IPS-20b (cell line): ENCODE results near the gene BCKDHB.

Experiments used
- H3K27ac ChIP-seq: one replicate; pipeline ENCODE4 v1.5.1; 2013; ENCODE audit warnings: low read length
- H3K27me3 ChIP-seq: 2 replicates; pipeline ENCODE4 v1.6.1; 2013; ENCODE audit warnings: mild to moderate bottlenecking, low read length, inconsistent platforms; ENCODE audit not compliant: insufficient read depth
- H3K36me3 ChIP-seq: 2 replicates; pipeline ENCODE4 v1.6.1; 2013; ENCODE audit warnings: low read depth, mild to moderate bottlenecking, inconsistent platforms, low read length, moderate library complexity; ENCODE audit not compliant: insufficient read depth
- H3K4me1 ChIP-seq: 2 replicates; pipeline ENCODE4 v1.6.1; 2013; ENCODE audit warnings: mild to moderate bottlenecking, control low read depth, inconsistent platforms, low read length, moderate library complexity; ENCODE audit not compliant: insufficient read depth
- H3K4me3 ChIP-seq: 2 replicates; pipeline ENCODE4 v1.5.1; 2013; ENCODE audit warnings: mild to moderate bottlenecking, low read length, inconsistent platforms
- H3K9ac ChIP-seq: 2 replicates; pipeline ENCODE4 v1.6.1; 2013; ENCODE audit warnings: low read depth, mild to moderate bottlenecking, inconsistent platforms, low read length, moderate library complexity
- H3K9me3 ChIP-seq: 2 replicates; pipeline ENCODE4 v1.6.1; 2013; ENCODE audit warnings: mild to moderate bottlenecking, low read depth, low read length, inconsistent platforms; ENCODE audit not compliant: insufficient read depth

Gene BCKDHB

GRCh38 chr6:80154160-80154559 lies 47.7 kb downstream of the BCKDHB start:
- Histone ChIP-seq H3K27me3 (no peaks in the 10 kb centered on the region), H3K9me3 (no peaks in the 10 kb centered on the region), H3K27ac (no peak overlapping the region), H3K4me1 (peaks cover 4% of the 10 kb centered on the region; the same call in 1 of the 2 replicates), H3K36me3 (no peaks in the 10 kb centered on the region), H3K9ac (no peak overlapping the region), H3K4me3 (no peak overlapping the region)

- Histone ChIP-seq H3K27me3 (no peaks in the 10 kb centered on the region), H3K9me3 (no peaks in the 10 kb centered on the region), H3K4me1 (peaks cover 4% of the 10 kb centered on the region; the same call in 1 of the 2 replicates), H3K9ac (no peak overlapping the region), H3K4me3 (no peak overlapping the region), H3K36me3 (no peaks in the 10 kb centered on the region), H3K27ac (no peak overlapping the region)
Measured at GRCh38 chr6:80156221-80156620, 49.8 kb downstream of the BCKDHB start.

- Histone ChIP-seq H3K4me3 (no peak overlapping the region), H3K9ac (no peak overlapping the region), H3K36me3 (no peaks in the 10 kb centered on the region), H3K27me3 (no peaks in the 10 kb centered on the region), H3K27ac (no peak overlapping the region), H3K9me3 (no peaks in the 10 kb centered on the region), H3K4me1 (no peaks in the 10 kb centered on the region)
Measured at GRCh38 chr6:80158478-80158989, 52.1 kb downstream of the BCKDHB start.

DNA sequence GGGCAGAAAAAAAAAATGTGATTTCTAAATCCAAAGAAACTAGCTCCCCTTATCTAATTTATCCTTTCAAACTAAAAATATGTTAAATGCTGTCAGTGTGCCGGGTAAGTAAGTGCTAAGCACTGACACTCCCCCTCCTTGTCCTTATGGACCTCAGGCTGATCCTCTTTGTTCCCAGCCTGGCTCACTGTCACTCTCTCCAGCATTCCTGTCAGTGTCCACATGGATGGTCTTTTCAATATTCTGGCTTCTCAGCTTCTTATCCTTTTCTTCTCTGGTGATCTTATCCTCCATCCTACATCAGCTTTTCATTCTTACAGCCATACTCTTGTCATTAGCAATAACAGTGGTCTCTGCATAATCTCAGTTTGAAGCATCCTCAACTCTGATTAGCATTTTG lies 55.0 kb downstream of the BCKDHB start:
- peaks cover 4% of the 10 kb centered on the region; the same call in 1 of the 2 replicates for H3K4me1 ChIP-seq
- H3K36me3 ChIP-seq: no peaks in the 10 kb centered on the region
- no peak overlapping the region for H3K4me3 ChIP-seq
- no peak overlapping the region for H3K9ac ChIP-seq
- H3K27me3 ChIP-seq: no peaks in the 10 kb centered on the region
- no peak overlapping the region for H3K27ac ChIP-seq
- no peaks in the 10 kb centered on the region for H3K9me3 ChIP-seq

- no peak overlapping the region for H3K9ac ChIP-seq
- no peaks in the 10 kb centered on the region for H3K9me3 ChIP-seq
- peaks cover 4% of the 10 kb centered on the region; the same call in 1 of the 2 replicates for H3K4me1 ChIP-seq
- no peak overlapping the region for H3K4me3 ChIP-seq
- 0 out of 2 replicates have a peak, but pooled peaks cover 4% of the 10 kb centered on the region for H3K36me3 ChIP-seq
- no peak overlapping the region for H3K27ac ChIP-seq
- no peaks in the 10 kb centered on the region for H3K27me3 ChIP-seq
Measured at GRCh38 chr6:80163754-80164187, 57.3 kb downstream of the BCKDHB start.

GRCh38 chr6:80165143-80165542 lies 58.7 kb downstream of the BCKDHB start:
- Histone ChIP-seq H3K27ac (no peak overlapping the region), H3K4me1 (peaks cover 4% of the 10 kb centered on the region; the same call in 1 of the 2 replicates)

GRCh38 chr6:80165819-80166218 lies 59.3 kb downstream of the BCKDHB start:
- no peaks in the 10 kb centered on the region for H3K27me3 ChIP-seq
- no peaks in the 10 kb centered on the region for H3K9me3 ChIP-seq
- H3K4me3 ChIP-seq: no peak overlapping the region
- H3K27ac ChIP-seq: no peak overlapping the region
- peaks cover 4% of the 10 kb centered on the region; the same call in 1 of the 2 replicates for H3K4me1 ChIP-seq
- 0 out of 2 replicates have a peak, but pooled peaks cover 9% of the 10 kb centered on the region for H3K36me3 ChIP-seq
- no peak overlapping the region for H3K9ac ChIP-seq

More at GRCh38 chr6:80165143-80165542, 58.7 kb downstream of the BCKDHB start:
- Histone ChIP-seq H3K27me3 (no peaks in the 10 kb centered on the region), H3K36me3 (0 out of 2 replicates have a peak, but pooled peaks cover 4% of the 10 kb centered on the region), H3K9me3 (no peaks in the 10 kb centered on the region), H3K9ac (no peak overlapping the region), H3K4me3 (no peak overlapping the region)

DNA sequence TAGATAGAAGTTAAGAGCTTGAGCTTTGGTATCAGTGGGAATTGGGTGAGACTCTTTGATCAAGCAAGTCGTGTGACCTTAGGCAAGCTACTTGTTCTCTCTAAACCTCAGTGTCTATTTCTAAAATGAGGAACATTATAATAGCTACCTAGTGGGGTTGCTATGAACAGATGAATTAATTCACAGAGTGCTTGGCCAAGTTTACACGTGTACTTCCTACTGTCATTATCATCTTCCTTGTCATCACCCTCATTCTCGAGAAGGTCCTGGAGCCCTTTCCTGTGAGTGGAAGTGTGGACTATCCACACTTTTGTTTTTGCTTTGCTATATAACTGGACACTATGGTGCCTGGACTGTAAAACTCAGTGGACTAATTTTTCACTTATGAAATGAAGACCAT lies 64.0 kb downstream of the BCKDHB start:
- Histone ChIP-seq H3K27ac (no peak overlapping the region), H3K4me3 (no peak overlapping the region), H3K4me1 (no peaks in the 10 kb centered on the region), H3K9ac (no peak overlapping the region), H3K9me3 (no peaks in the 10 kb centered on the region), H3K27me3 (no peaks in the 10 kb centered on the region), H3K36me3 (0 out of 2 replicates have a peak, but pooled peaks cover 9% of the 10 kb centered on the region)

DNA sequence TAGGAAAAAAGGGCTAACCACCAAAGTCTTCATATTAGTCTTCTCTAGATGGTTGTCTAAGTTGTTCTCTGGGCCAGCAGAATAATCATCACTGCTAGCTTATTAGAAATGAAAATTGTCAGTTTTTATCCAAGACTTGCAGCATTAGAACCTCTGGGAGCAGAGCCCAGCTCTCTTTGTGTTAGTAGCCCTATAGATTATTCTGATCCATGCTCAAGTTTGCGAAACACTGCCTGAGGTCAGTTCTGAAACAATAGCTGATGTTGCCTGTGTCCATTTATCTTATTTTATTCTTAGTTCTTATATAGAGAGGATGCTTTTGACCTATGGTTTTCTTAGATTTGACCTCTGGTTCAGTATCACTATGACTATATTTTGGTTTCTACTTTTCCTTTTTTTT lies 66.9 kb downstream of the BCKDHB start:
- Histone ChIP-seq H3K4me1 (no peaks in the 10 kb centered on the region), H3K9me3 (no peaks in the 10 kb centered on the region), H3K9ac (no peak overlapping the region), H3K36me3 (0 out of 2 replicates have a peak, but pooled peaks cover 5% of the 10 kb centered on the region), H3K27me3 (no peaks in the 10 kb centered on the region), H3K4me3 (no peak overlapping the region), H3K27ac (no peak overlapping the region)

DNA sequence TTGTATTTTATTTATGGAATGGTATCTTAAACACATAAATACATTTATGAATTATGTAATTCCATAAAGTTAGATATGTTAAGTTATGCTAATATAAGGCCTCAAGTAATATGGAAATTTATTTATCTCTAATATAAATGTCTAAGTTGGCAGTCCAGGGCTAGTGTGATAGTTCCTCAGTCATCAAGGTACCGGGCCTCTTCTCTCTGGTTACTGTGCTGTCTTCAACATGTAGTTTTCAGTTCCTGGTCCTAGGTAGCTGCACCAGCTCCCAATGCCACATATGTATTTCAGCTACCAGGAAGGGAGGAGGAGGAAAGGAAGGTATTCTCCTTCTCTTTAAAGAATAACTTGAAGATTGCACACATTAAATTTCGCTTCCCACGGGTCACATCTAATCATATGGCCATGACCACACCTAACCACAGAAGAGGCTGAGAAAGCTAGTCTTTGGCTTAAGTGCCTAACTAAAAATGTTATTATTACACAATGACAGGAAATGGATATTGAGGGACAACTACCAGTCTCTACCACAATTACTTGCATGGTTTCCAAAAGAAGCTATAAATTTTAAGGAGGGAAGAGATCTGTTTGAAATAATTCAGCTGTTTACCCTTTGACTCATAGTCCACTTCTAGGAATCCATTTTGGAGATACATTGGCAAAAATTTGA lies 68.6 kb downstream of the BCKDHB start:
- H3K9ac ChIP-seq: no peak overlapping the region
- H3K4me1 ChIP-seq: no peaks in the 10 kb centered on the region
- no peaks in the 10 kb centered on the region for H3K9me3 ChIP-seq
- H3K4me3 ChIP-seq: no peak overlapping the region
- no peaks in the 10 kb centered on the region for H3K27me3 ChIP-seq
- 0 out of 2 replicates have a peak, but pooled peaks cover 5% of the 10 kb centered on the region for H3K36me3 ChIP-seq
- no peak overlapping the region for H3K27ac ChIP-seq

GRCh38 chr6:80179695-80180094 lies 73.2 kb downstream of the BCKDHB start:
- Histone ChIP-seq H3K36me3 (no peaks in the 10 kb centered on the region), H3K27me3 (no peaks in the 10 kb centered on the region)

More at GRCh38 chr6:80179695-80180094, 73.2 kb downstream of the BCKDHB start:
- no peak overlapping the region for H3K4me3 ChIP-seq
- no peak overlapping the region for H3K27ac ChIP-seq
- no peak overlapping the region for H3K9ac ChIP-seq
- H3K9me3 ChIP-seq: no peaks in the 10 kb centered on the region
- H3K4me1 ChIP-seq: no peaks in the 10 kb centered on the region
